SK-N-MC (cell line): Measurements from ENCODE around the gene HOXC9.

Experiments
- DNase-seq: peaks from one replicate; pipeline ENCODE4 v3.0.0-alpha.2; 2011; ENCODE audit warnings: low read depth, low spot score
- H3K27ac ChIP-seq: fragments of 200-600 bp; sonication (generic); 2 replicates; pipeline ENCODE4 v1.5.1; 2016; ENCODE audit warnings: mixed run types
- H3K36me3 ChIP-seq: fragments of 200-600 bp; sonication (generic); 2 replicates; pipeline ENCODE4 v1.6.1; 2017; ENCODE audit warnings: antibody characterized with exemption, low read length, mixed read lengths; ENCODE audit not compliant: insufficient read depth
- H3K4me3 ChIP-seq: fragments of 200-600 bp; sonication (generic); 2 replicates; pipeline ENCODE4 v1.5.1; 2016
- H3K9ac ChIP-seq: fragments of 200-600 bp; sonication (generic); 2 replicates; pipeline ENCODE4 v1.8.0; 2017; ENCODE audit warnings: mixed run types, mixed read lengths; ENCODE audit not compliant: insufficient read length
- H3K9me3 ChIP-seq: fragments of 200-600 bp; sonication (generic); 2 replicates; pipeline ENCODE4 v1.6.1; 2017; ENCODE audit warnings: low read depth, mild to moderate bottlenecking, antibody characterized with exemption, low read length, moderate library complexity, mixed read lengths
- EZH2 ChIP-seq: fragments of 200-600 bp; sonication (generic); IDR thresholded peaks from one replicate; pipeline ENCODE4 v1.6.1; 2017; ENCODE audit warnings: antibody characterized with exemption
- FOXP2 ChIP-seq: optimal IDR thresholded peaks from 2 replicates; pipeline ENCODE3; 2011; ENCODE audit warnings: mild to moderate bottlenecking, moderate library complexity; ENCODE audit not compliant: insufficient read depth; ENCODE audit errors: extremely low read length, control extremely low read depth
- POLR2AphosphoS5 ChIP-seq: IDR thresholded peaks from 2 replicates; pipeline ENCODE4 v1.6.1; 2012; ENCODE audit warnings: mild to moderate bottlenecking, low read depth, low read length, borderline replicate concordance

The HOXC9 gene

DNA sequence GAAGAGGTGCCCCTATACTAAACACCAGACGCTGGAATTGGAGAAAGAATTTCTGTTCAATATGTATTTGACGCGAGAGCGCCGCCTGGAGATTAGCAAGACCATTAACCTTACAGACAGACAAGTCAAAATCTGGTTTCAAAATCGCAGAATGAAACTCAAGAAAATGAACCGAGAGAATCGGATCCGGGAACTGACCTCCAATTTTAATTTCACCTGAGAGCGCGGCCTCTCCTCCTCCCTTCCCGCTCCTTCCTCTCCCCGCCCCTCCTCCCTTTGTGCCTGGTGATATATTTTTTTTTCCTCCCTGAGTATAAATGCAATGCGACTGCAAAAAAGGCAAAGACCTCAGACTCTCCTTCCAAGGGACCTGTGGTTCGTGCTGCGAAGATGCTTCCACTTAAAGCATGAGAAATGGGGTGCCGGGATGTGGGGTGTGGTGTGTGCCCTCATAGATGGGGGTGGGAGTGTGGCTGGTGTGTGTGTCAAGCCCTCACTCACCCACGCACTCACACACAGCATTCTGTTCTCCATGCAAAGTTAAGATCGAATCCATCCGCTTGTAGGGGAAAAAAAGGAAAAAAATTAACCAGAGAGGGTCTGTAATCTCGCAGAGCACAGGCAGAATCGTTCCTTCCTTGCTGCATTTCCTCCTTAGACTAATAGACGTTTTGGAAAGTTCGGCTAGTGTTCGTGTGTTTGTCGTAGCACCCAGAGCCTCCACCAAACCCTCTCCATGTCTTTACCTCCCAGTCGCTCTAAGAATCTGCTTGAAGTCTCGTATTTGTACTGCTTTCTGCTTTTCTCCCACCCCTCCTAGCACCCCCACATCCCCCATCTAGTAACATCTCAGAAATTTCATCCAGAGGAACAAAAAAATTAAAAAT lies 10.5 kb upstream of the HOXC9 start:
- H3K4me3 ChIP-seq: peak overlapping the region; percentile 74
- H3K9me3 ChIP-seq: no peaks in the 10 kb centered on the region
- H3K27ac ChIP-seq: no peak overlapping the region
- TF ChIP-seq EZH2 (no peak), FOXP2 (no peak), POLR2AphosphoS5 (no peak; the same call in 1 of the 2 replicates)
- peak; percentile 84 for DNase-seq
- no peaks in the 10 kb centered on the region for H3K36me3 ChIP-seq
- peak overlapping the region; percentile 47 for H3K9ac ChIP-seq

DNA sequence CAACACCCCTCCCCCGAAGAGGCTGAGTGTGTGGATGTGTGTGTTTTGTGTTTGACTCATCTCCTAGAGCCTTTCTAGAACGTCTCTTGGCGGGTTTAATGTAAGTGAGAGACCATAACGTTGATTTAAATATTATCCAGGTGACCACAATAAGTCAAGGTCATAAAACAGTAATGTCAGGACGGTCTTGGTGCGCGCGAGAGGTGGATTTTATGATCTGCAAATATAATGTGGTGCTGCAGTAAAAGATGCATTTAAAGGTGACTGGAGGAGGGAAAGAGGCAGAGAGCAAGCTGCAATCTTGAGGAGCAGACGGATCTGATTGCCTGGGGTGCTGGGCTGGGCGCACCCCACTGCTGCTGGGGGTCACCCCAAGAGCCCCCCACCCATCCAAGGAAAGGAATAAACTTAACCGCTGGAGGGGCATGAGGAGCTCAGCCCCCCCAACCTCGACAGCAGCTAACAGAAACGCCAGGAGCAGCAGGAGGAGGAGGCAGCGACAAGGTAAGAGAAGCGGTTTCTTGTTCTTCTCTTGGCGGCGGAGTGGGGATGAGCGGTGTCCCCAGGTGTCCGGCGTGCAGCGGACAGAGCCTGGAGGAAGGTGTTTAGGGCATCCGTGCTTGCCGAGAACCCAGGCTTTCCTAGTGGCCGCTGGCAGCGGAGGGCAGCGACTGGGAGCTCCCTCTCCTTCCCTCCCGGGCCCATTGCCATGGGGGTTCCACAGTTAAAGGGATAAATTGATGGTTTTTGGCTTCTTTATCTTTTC lies 9.5 kb upstream of the HOXC9 start:
- Histone ChIP-seq H3K9ac (no peak overlapping the region), H3K27ac (no peak overlapping the region)

DNA sequence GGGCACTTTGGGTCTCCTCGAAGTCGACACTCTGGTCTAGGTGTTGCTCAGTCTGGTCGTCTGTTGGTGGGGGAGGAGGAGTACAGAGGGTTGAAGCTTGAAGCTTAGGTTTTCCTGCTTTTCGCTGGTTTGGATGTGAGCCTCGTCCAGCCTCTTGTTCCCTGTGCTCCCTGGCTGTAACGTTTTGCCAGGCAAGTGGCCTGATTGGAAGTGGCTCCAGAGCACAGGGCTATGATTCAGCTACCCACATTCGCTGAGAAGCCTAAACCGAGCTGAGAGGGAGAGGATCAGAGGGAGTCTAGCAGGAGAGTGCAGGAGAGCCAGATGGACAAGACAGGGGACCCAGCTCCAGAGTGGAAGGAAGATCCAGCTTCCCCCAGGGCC lies 8.9 kb upstream of the HOXC9 start:
- DNase-seq: no peak
- TF ChIP-seq EZH2 (no peak), POLR2AphosphoS5 (no peak), FOXP2 (no peak)
- no peak overlapping the region for H3K4me3 ChIP-seq
- H3K27ac ChIP-seq: no peak overlapping the region
- no peak overlapping the region for H3K9ac ChIP-seq
- no peaks in the 10 kb centered on the region for H3K36me3 ChIP-seq
- H3K9me3 ChIP-seq: no peaks in the 10 kb centered on the region

More for the DNA sequence above, 9.5 kb upstream of the HOXC9 start:
- H3K4me3 ChIP-seq: no peak overlapping the region
- no peak for TF ChIP-seq EZH2
- TF ChIP-seq POLR2AphosphoS5: no peak
- no peak for TF ChIP-seq FOXP2
- no peaks in the 10 kb centered on the region for H3K36me3 ChIP-seq
- no peak for DNase-seq
- no peaks in the 10 kb centered on the region for H3K9me3 ChIP-seq

DNA sequence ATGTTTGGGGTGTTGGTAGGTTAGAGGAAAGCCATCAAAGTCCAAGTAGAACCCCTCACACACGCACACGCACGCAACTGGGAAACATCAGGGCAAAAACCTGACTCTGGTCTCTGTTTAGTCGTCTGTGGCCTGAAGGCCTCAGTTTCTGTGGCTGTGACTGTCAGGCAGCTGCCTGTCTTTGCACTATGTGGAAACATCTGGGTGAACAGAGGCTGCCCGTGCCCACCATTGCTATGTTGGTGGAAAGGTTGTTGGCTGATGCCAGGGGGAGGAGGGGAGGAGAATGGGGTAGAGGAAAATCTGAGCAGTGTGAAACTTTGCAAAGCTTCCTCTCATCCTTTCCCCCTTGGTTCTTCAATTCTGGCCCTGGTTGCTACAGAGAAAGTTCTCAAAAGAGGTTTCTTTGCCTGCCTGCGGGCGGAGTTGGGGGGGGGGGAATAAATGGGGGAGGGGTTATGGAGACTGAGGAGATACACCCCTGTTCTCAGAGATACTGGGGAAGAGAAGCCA lies 7.5 kb upstream of the HOXC9 start:
- Histone ChIP-seq H3K4me3 (no peak overlapping the region), H3K9ac (no peak overlapping the region), H3K27ac (0 out of 2 replicates have a peak overlapping the region, but pooled peaks have one; percentile 2), H3K9me3 (no peaks in the 10 kb centered on the region), H3K36me3 (no peaks in the 10 kb centered on the region)
- DNase-seq: no peak
- TF ChIP-seq POLR2AphosphoS5 (no peak), EZH2 (no peak), FOXP2 (no peak)

DNA sequence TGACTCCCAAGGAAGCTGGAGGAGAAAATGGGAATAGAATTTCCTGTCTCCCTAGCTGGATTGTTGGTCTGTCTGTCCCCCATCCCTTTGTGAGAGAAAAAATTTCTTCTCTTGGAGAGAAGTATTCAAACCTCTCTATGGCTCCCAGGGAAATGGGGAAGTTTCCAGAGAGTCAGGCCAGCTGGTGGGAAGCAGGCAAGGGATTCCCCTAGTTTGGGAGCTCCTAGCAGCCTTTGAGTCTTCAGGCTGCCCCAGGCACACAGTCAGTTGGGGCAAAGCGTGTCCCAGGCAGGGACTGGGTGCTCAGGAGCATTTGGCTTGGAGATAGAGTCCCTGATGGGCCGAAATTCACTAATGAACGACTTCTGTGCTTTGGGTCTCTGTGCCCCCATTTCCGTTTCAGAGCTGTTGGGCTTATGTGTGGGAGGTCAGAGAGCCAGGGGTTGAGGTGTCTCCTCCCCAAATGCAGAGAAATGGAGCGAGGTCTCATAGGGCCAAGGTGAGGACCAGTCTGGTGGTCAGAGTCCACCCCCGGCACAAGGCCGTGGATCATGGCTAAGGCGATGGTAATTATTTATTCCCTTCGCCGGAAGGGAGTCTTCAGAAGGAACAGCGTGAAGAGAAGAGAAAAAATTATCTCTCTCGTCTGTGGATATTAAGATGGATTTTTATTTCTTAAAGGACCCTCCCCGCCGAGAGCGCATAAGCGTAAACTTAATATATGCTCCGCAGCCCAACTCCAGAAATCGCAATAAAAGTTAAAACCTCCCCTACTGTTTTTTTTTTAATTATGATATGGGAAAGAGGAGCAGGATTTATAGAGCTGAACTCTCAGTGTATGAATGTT lies 6.6 kb upstream of the HOXC9 start:
- Histone ChIP-seq H3K9ac (peak overlapping the region; percentile 4), H3K4me3 (0 out of 2 replicates have a peak overlapping the region, but pooled peaks have one; percentile 2), H3K27ac (peak overlapping the region; percentile 75), H3K36me3 (no peaks in the 10 kb centered on the region), H3K9me3 (no peaks in the 10 kb centered on the region)
- TF ChIP-seq EZH2: no peak
- no peak for TF ChIP-seq FOXP2
- no peak for TF ChIP-seq POLR2AphosphoS5
- DNase-seq: no peak

DNA sequence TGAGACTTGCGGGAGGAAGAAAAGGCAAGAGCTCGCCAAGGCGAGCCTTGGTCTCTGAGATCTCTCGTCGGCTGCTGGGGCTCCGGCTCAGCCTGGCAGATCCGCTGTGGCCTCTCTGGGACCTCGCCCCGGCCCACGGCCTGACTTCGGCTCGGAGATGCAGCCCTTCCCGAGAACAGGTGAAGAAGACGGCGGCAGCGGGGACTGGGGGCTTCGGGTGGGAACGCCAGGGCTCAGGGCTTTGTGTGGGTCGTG lies 6.0 kb upstream of the HOXC9 start:
- DNase-seq: no peak
- no peak overlapping the region for H3K9ac ChIP-seq
- TF ChIP-seq EZH2 (no peak), POLR2AphosphoS5 (no peak), FOXP2 (no peak)
- H3K36me3 ChIP-seq: no peaks in the 10 kb centered on the region
- no peak overlapping the region for H3K4me3 ChIP-seq
- H3K9me3 ChIP-seq: no peaks in the 10 kb centered on the region
- peak overlapping the region; percentile 75 for H3K27ac ChIP-seq

DNA sequence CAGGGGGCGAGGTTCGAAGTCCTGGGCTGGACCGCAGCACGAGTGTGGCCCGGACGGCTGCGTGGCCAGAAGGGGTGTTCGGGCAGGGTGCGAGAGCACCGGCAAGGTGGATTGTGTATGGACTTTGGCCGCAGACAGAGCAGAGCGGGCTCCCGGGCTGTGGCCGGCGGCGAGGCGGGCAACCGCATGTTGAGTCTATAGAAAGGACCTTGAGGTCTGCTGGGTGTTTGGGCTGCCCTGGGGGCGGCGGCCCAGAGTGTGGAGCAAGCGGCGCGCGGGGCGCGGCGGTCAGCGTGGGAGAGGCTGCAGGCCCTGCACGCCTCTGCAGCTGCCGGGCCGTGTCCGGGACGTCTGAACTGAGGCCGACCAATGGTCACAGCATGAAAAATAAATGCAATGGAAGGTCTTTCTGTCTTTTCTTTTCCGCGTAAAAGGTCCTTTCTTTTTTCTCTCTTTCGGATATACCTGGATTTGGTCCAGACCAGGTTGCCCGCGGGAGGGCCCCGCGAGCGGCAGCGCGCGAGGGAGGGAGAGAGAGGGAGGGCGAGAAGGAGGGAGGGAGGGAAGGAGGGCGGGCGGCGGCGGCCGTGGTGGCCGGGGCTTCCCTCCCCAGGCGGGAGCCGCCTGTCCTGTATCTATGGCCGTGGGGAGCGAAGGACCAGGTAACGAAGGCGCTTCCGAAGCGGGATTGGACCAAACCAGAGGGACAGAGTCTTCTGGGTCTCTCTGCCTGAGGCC lies 5.5 kb upstream of the HOXC9 start:
- DNase-seq: no peak
- Histone ChIP-seq H3K4me3 (peak overlapping the region; percentile 81), H3K27ac (peak overlapping the region; percentile 87; the same call in 1 of the 2 replicates)

More for the DNA sequence above, 5.5 kb upstream of the HOXC9 start:
- peak overlapping the region; percentile 91 for H3K9ac ChIP-seq
- no peaks in the 10 kb centered on the region for H3K36me3 ChIP-seq
- no peak for TF ChIP-seq FOXP2
- no peak for TF ChIP-seq POLR2AphosphoS5
- no peak for TF ChIP-seq EZH2
- no peaks in the 10 kb centered on the region for H3K9me3 ChIP-seq
